Fibroblast of the aortic adventitia (primary cell): ENCODE data around the gene TP73. TPM values are rescaled to one million over a fixed set of nuclear protein-coding genes. Genes with fewer than 3 reads are reported as not detected.

ENCODE experiments used
- DNase-seq: peaks from one replicate; pipeline ENCODE4 v3.0.0-alpha.2; 2010; ENCODE audit warnings: low read depth
- H3K4me3 ChIP-seq: 2 replicates; pipeline ENCODE4 v1.5.1; 2011; ENCODE audit warnings: low read depth, mild to moderate bottlenecking, control low read depth, low read length, moderate library complexity
- total RNA-seq: library from RNA; depleted of rRNA; stranded (reverse); fragments of >200 nt; gene quantifications from 2 replicates; pipeline ENCODE4 v1.2.3, GENCODE V29; 2012; ENCODE audit warnings: low replicate concordance
- TF ChIP-seq, protein P1 (sequence below): IDR thresholded peaks from 2 replicates; pipeline ENCODE4 v1.5.1; 2011; ENCODE audit warnings: mild to moderate bottlenecking, low read length, control low read depth, inconsistent platforms; ENCODE audit not compliant: insufficient read depth

TP73 gene
- total RNA-seq, 1 donor: 0.18 TPM

DNA sequence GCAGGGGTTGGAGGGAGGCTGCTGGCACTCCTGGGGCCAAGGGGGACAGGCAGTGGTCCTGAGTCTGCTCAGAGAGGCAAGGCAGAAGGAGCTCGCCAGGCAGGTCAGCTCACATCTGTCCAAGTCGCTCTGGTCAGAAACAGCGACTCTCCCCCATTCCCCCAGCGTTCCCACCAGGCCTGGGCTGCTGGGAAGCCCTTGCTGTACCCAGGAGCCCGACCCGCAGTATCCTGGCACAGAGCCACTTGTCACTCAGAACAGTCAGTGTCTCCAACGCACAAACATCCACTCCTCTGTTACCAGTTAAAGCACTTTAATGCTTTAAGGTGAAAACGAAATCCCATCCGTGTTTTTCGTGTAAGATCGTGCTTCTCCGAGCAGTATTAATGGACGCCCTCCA, 83.4 kb downstream of the TP73 start:
- TF ChIP-seq, protein P1, sequence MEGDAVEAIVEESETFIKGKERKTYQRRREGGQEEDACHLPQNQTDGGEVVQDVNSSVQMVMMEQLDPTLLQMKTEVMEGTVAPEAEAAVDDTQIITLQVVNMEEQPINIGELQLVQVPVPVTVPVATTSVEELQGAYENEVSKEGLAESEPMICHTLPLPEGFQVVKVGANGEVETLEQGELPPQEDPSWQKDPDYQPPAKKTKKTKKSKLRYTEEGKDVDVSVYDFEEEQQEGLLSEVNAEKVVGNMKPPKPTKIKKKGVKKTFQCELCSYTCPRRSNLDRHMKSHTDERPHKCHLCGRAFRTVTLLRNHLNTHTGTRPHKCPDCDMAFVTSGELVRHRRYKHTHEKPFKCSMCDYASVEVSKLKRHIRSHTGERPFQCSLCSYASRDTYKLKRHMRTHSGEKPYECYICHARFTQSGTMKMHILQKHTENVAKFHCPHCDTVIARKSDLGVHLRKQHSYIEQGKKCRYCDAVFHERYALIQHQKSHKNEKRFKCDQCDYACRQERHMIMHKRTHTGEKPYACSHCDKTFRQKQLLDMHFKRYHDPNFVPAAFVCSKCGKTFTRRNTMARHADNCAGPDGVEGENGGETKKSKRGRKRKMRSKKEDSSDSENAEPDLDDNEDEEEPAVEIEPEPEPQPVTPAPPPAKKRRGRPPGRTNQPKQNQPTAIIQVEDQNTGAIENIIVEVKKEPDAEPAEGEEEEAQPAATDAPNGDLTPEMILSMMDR: no peak
- H3K4me3 ChIP-seq: no peak overlapping the region
- no peak for DNase-seq

DNA sequence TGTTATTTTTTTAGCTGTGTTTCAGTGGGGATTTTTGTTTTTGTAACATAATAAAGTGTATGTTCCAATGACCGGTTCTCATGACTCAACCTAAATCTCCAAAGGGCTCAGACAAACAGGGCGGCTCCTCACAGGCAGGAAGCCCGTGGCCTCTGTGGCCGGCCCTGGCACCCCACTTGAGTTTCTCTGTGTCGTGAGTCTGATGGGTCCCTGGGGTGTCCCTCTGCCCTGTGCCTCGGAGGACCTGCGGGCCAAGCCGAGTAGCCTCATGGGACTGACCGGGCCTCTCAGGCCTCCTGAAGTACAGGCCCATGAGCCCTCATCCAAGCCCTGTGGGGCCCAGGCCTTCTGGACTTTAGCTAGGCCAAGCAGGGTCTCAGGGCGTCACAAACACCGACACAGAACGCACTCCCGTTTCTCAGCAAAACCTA, 83.8 kb downstream of the TP73 start:
- TF ChIP-seq, protein P1: no peak
- DNase-seq: no peak
- H3K4me3 ChIP-seq: no peak overlapping the region

DNA sequence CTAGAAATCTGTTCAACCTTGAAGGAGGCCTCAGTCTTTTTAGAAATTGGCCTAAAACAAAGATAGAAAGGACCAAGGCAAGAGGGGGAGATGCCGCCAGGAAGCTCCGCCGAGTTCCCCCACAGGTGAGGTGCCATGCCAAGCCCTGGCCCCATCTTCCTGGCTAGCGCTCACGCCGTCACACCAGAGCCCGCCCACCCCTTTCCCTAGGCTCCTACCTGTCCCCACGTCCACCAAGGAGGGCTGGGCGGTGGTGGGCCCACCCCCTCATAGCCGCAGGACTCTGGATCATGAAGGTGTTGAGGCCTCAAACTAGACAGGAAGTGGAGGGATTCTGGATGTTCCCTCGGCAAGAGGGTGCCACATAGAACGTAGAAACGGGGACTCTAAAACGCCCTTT, 84.4 kb downstream of the TP73 start:
- no peak for DNase-seq
- H3K4me3 ChIP-seq: no peak overlapping the region
- TF ChIP-seq, protein P1: no peak

DNA sequence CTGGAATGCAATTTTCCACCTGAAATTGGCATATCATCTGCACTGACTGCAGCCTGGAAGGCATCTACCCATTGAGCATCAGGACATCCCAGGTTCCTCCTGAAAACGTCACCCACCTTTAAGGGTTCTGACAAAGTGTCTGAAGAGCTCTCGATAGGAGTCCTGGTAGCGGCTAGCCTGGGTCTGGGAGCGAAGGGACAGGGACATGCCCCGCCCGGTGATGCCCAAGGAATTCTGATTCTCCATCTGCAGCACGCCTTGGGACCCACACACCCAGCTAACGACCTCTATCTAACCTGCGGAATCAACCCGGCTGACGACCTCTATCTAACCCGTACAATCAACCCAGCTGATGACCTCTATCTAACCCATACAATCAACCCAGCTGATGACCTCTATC, 86.6 kb downstream of the TP73 start:
- H3K4me3 ChIP-seq: no peak overlapping the region
- DNase-seq: no peak
- TF ChIP-seq, protein P1: no peak

DNA sequence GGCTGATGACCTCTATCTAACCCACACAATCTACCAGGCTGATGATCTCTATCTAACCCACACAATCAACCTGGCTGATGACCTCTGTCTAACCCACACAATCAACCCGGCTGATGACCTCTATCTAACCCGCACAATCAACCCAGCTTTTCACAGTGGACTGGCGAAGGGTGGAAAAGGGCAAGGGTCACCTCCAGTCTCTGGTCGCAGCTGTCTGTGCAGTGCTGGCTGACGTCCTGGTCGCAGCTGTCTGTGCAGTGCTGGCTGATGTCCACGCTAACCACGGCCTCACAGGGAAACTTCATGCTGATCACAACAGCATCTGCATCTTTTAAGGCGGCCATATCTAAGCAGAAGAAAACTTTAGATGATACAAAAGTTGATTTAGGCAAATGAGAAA, 87.7 kb downstream of the TP73 start:
- H3K4me3 ChIP-seq: no peak overlapping the region
- TF ChIP-seq, protein P1: no peak
- no peak for DNase-seq

DNA sequence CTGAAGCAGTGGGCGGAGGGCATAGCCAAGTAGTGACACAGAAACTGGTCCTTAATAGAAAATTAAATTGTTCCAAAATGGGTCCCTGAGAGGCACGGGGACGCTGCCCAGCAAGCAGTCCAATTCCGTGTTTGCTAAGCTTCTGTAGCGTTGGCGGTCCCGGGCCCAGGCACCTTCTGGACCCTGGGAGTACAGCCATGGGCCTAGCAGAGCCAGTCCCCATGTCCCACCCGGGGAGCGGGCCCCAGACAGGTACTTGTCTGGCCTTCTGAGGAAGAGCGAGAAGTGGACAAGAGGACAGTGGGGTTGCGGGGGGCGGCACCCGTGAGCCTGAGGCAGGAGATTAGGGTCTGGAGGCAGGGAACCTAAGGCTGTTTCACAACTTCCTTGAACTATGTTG, 88.4 kb downstream of the TP73 start:
- no peak overlapping the region for H3K4me3 ChIP-seq
- TF ChIP-seq, protein P1: no peak
- no peak for DNase-seq
